Measurements from ENCODE around the gene IVNS1ABP.
A peak's percentile ranks its signal among the peaks of the same experiment; 100 is the strongest.
"Not testable (repeated sequence)": the region's sequence is repeated elsewhere in the genome, so short reads cannot be mapped to it uniquely, and the experiment has no call there.

The IVNS1ABP gene

DNA sequence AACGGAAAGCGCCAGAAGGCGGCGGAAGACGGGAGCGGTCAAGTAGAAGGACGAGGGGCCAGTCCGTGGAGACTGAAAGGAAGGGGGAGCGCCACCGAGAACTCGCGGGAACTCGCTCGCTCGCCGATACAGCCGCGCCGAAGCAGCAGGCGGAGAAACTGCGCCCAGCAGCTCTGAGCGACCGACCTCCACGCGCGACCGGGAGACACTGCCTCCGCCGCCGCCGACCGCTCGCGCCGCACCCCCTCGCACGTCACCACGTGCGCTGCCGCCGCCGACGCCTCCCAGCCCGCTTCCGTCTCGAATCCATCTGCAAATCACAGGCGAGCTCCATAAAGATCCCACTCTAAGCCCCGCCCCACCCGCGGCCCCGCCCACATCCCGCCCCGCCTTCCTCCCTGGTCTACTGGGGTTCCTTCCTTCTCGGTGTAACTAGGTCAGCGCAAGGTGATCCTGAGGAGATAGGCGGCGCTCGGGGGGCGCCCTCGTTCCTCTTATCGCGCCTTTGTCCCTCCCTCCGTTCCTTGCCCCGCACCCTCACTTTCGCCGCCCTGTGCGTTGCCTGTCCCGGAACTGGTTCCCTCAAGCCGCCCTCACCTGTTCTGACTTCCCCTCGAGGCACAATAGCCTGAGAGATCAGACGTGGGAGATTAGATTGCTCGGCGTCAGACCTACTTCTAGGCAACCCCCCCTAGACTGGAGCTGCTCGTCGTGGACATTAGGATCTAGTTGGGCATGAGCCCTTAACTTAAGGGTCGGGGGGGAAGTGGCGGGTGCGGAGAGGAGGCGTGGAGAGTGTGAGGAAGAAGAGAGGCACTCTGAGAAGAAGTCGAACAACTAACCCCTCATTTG, at the start of gene IVNS1ABP:
Gene IVNS1ABP, minus strand, starts transcription at position 210 of the 852 bp plus-strand sequence. CDS start 7,750 bp downstream, outside the sequence.
- DNase-seq = peak; percentile 97

DNA sequence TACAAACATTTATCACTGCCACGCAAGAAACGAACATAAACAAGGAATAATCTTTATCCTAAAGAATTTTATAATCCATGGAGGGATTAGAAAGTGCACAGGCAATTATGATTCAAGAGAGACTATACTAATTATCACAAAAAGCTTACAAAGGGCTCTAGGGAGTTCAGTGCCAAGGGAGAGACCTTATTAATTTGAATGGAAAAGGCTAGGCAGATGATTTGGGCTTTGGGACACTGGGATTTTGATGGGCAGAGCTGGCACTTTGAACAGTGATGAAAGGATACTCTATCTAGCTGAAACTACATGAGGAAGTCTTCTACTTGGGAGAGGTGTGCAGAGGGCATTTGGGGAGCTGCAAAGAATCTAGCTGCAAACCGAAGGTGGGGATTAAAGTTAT, 48.9 kb upstream of the IVNS1ABP start:
- DNase-seq = no peak

DNA sequence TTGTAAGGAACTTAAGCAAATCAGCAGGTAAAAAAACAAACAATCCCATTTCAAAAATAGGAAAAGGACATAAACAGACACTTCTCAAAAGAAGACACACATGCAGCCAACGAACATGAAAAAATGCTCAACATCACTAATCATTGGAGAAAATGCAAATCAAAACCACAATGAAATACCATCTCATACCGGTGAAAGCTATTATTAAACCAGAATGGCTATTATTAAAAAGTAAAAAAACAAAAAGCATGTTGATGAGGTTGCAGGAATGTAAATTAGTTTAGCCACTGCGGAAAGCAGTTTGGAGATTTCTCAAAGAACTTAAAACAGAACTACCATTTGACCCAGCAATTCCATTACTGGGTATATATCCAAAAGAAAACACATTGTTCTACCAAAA, 47.5 kb upstream of the IVNS1ABP start:
- DNase-seq = not testable (repeated sequence)

DNA sequence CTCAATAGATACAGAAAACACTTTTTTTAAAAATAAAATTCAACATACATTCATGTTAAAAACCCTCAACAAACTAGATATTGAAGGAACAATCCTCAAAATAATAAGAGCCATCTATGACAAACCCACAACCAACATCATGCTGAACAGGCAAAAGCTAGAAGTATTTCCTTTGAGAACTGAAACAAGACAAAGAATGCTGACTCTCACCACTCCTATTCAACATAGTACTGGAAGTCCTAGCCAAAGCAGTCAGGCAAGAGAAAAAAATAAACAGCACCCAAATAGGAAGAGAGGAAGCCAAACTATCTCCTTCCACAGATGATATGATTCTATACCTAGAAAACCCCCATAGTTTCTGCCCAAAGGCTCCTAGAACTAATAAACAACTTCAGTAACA, 46.2 kb upstream of the IVNS1ABP start:
- DNase-seq = no peak

DNA sequence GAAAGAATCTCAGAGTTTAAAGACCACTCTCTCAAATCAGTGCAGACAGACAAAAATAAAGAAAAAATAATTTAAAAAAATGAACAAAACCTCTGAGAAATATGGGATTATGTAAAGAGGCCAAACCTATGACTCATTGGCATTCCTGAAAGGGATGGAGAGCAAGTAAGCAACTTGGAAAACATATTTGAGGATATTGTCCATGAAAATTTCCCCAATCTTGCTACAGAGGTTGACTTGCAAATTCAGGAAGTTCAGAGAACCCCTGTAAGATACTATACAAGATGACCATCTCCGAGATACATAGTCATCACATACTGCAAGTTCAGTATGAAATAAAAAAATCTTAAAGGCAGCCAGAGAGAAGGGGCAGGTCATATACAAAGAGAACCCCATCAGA, 43.7 kb upstream of the IVNS1ABP start:
- no peak for DNase-seq

DNA sequence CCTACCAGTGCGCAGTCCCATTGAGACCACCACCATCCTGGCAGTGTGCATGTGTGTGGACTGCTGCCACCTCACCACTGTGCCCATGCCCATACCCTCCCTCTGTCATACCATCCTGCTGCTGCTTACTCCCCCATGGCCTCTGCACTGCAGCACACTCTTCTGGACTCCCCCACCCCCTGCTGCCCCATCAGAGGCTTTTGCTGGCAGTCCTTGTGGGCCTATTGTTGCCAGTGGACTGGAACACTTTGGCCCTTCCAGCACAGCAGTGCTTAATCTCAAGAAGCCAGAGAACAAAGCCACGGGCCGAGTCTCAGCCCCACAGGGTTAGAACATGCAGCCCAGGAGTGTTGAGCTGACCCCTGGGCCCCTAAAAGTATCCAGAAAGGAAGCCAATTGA, 41.9 kb upstream of the IVNS1ABP start:
- DNase-seq = no peak

DNA sequence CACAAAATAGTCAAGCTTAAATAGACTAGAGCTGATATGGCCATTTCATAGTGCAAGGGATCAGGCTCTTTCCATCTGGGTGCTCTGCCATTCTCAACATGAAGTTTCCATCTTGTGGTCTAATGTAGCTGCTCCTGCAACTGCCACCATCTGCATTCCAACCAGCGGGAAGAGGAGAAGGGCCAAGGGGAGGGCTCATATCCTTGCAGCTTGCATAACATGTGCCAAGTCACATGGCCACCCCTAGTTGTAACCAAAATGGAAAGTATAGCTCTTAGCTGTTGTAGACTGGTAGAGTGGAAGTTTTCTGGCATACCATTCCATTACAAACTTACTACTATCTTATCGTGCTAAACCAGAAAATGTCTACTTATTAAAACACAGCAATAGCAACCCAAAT, 38.9 kb upstream of the IVNS1ABP start:
- DNase-seq = no peak

DNA sequence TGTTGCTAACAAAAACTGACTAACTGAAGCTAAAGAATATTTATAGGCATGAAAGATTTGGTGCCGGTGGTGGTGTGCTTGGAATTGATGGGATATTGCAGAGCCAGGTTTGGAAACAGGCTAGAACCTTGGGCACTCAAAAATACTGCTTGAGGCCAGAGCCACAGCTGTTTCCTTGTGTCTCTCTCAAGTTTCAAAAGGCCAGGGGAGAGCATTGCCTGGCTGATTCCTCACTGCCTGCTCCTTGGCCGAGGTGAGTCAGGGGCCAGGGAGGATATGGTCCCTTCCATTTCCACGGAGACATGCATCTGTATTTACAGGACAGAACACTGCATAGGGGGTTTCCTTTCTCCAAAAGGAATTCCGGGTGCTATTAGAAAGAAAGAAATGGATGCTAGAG, 36.1 kb upstream of the IVNS1ABP start:
- no peak for DNase-seq

DNA sequence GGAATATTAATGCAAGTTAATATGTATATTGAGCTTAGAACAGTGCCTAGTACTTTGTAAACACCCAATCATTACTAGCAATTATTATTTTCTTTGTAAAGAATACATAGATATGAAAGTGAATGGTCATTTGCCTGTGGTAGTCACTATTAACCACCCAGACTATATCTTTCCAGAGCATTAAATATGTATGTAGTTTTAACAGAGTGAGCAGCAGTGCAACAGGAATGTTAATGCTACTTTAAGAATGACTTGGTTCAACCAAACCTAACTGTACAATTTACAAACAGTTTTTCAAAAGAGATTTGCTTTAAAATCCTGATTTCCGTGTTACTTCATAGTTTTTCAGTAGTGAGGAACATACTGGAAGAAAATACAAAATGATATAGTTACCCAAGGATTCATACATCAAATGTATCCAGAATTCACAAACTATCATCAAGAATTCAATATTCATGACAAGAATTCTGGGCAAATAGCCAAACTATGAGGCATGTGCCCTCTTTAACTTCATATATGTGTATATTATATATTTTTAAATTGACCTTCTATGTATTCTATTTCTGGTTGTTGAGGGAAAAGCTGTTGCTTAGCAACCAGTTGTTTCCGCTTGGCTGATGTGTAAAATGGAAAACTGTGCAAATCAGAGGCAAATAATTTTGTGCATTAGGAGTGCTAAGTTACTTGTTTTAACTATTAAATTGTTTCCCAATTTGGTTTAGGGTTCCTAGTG, 34.9 kb upstream of the IVNS1ABP start:
- DNase-seq = no peak

DNA sequence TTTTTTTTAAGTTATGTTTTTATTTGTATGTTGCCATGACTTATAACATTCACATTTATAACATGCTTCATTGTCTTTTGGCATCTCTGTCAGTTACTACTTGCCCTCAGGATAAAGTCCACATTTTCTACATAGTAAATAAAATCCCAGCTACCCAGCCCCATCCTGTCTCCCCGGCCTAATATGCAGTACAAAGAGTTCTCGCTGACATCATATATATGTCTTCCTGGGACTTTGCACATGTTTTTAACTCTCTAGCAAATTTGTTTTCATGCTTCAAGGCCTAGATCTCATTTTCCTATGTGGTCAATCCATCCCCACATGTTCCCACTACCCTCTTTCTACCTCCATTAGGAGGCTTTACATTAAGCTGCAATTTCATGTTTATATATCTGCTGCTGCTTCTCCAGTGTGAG, 33.0 kb upstream of the IVNS1ABP start:
- DNase-seq = no peak

DNA sequence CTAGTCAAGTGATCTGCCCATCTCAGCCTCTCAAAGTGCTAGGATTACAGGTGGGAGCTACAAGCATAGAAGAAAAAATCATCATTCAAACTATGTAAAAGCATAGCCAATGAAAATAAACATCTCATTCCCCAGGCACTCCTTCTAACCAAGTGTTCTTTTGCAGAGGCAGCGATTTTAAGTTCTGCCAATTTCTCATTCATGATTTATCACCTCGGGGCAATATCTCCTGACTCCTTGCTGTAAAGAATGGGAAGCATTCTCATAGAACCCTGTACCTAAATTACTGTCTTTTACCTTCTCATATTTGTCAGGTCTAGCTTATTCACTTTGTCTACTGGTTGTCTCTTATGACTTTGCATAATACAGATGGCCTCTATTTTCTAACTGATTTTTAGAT, 32.5 kb upstream of the IVNS1ABP start:
- DNase-seq = no peak

DNA sequence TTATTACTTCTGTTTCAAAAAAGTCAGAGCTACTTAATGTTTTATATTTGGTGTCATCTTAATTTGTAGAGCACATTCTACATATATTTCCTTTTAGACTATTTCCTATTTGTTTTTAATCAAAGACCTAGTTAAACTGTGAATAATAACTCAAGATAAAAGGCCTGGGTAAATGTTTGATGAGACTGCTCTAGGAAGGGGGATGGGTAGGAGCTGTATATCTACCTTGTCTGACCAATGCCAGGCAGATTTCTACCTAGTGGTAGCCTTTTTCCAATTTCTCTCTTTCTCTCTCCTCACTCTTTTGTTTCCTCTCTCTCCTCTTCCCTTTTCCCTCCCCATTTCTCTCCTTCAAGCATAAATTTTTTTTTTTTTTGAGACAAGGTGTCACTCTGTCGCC, 31.9 kb upstream of the IVNS1ABP start:
- DNase-seq = no peak

DNA sequence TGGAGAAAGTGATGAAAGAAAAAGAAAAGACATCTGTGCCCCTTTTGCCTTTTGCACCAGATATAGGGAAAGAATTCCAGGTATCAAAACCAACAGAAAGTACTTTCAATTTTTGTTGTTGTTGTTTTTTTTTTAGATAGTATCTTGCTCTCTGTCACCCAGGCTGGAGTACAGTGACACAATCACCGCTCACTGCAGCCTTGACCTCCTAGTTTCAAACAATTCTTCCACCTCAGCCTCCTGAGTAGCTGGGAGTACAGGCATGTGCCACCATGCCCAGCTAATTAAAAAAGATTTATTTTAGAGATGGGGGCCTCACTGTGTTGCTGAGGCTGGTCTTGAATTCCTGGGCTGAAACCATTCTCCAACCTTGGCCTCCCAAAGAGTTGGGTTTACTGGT, 31.3 kb upstream of the IVNS1ABP start:
- DNase-seq = no peak

DNA sequence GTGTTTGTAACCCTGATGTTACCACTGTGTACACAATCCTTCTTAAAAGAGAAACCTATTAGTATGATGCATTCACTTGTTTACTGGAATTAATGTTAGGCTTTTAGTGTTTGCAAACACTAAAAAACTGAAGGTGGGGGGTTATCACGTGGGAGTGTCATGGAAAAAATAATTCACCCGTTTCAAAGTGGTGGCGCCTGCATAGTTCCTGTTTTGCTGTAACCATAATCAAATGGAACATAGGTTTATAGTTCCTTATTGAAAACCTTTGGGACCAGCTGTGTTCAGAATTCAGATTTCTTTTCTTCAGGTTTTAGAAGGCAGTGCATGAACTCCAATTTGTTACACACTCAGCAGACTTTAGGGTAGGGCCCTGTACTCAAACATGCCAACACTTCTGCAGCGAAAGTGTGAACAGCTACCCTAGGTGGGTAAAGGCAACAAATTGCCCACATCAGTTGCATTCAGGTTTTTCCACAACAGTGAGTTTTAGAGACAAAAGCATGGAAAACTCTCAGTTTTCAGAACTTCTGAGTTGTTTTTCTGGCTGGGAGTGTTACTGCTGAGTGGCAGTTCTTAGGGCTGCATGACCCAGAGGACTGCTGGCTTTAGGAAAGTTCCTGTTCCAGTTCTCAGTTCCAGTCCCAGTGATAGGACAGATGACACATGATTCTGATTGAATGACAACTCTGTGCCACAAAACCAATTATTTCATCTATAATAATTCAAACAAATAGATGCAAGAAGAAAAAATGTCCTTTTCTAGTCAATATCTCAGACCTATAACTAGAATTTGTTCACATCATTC, 29.1 kb upstream of the IVNS1ABP start:
- DNase-seq = peak; percentile 53 to 65

DNA sequence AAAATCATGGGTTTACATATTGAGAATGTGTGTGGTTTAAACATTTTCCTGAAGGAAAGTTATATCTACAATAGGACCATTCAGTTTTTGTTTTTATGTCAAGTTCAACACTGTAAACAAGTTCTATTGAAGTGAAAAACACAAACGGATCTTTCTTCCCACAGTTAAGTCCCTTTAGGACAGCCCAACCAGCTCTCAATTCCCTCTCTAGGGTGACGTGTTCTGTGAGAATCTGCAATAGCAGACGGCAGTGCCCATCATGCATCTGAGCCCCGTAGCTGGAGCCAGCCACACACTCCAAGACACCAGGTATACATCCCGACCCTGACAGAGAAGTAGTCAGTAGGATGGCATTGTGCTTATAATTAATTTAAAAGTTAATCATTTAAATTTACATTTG, 26.3 kb upstream of the IVNS1ABP start:
- no peak for DNase-seq

DNA sequence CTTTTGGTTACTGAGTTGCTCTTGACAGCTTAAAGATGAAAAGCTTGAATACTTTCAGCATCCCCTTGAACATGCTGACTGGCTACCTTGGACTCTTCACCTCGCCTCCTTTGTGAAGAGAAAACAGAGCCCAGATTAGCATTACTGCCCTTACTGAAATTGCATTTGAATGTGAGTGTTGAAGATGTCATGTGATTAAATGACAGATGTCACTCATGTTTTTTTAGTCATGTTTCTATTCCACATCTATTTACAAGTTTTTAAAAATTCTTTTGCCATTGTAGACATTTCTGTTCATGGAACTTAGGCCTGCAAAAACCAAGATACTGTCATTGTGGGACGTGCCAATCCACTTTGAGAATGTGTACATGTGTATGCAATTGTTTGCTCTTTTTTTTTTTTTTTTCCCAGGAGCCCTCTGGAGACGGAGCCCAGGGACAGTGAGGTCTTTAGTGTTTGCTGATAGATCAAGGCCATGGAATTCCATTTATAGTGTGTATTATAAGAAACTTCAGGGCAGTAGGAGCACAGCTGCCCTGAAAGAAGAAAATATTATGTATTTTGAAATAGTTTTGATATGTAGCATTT, 25.7 kb upstream of the IVNS1ABP start:
- DNase-seq = no peak

DNA sequence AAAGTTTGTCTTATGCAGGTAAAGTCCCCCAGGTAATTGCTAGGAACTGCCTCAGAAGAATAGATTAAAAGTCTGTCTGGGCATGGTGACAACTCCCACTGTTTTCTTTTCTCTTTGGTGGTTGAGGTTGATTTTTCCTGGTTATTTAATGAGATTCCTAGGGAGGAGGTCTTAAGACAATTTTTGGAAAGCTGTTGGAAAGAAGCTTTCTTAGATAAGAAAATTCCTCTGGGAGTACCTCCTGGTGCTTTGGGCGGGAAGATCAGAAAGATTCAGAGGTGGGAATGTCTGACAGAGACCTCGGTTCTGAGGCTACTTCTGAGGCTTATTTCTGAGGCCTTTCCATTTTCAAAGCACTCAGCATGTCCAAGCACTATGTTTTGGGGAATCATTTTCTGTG, 25.0 kb upstream of the IVNS1ABP start:
- no peak for DNase-seq

DNA sequence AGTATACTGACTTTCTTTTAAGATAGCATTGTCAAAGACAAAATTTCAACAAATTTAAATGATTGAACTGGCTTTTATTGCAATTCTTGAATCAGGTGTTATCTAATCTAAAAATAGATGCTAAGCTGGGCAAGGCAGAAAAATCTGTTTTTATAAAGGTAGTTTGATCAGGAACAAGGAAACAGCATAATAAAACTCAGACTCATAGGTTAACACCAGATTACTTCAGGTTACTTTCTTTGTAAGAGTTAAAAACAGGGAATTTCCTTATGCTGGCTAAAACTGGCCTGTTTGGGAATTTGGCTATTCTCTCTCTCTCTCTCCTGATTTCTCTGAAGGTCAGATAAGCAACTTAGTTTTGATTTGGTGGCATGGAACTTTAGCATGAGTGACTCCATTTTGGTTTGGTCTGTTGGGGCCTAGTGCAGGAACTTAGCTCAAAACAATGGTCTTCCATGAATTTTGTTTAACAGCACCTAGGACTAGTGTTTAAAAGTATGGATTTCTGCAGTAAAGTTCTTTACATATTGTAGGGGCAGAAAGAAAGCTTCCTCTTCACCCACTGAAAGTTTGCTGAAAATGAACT, 24.2 kb upstream of the IVNS1ABP start:
- DNase-seq = no peak

DNA sequence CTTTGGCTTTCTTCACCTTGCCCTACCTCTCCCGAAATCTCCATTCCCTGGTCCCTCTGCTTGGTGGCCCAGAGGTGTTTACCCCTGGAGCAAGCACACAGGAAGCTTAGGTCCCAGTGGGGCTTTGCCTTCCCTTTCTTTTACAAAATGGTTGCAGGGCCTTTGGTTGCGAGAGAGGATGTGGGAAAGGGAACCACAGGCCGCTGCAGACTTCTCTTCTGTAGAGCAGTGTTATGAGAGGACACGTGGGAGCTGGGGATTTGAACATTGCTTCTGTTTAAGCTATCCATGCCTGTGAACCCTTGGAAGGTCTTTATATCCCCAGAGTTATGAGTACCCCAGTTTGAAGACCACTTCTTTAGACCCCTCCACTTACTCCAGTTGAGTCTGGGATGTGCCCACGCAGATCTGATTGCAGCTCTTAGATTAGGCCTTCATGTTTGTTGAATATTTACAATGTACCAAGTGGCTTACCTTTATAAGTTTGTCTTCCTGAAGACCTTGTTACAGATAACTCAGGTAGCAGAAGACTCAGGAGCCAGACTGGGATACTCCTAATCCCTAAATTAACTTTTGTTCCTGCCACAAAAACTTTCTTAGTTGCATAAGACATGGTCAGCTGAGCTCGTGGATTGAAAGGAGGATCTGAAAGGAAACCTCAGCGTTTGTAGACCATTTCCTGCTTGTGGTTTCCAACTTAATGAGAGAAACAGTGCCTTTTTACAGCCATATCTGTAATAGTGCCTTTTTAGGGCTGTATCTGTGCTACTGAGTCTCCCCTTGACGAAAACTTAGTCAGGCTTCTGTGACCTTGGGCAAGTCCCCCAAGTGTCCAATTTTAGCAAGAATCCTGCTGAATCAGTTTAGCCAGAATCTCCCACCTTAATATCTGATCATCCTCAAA, 21.9 kb upstream of the IVNS1ABP start:
- peak; percentile 93 to 94 for DNase-seq

DNA sequence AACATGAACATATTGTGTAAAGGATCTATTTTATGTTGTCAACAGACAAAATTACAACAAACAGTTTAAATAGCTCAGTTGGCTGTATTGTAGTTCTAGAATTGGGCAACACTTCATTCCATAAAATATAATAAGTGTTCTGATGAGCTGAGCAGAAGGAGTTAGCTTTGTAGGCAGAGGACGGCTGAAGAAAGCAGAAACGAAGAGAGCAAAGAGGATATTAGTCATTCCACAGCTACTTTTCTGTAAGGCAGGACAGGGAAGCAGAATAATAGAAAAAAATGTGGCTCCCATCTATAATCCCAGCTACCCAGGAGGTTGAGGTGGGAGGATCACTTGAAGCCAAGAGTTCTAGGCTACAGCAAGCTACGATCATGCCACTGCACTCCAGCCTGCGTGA, 20.2 kb upstream of the IVNS1ABP start:
- DNase-seq = peak; percentile 39 to 45

DNA sequence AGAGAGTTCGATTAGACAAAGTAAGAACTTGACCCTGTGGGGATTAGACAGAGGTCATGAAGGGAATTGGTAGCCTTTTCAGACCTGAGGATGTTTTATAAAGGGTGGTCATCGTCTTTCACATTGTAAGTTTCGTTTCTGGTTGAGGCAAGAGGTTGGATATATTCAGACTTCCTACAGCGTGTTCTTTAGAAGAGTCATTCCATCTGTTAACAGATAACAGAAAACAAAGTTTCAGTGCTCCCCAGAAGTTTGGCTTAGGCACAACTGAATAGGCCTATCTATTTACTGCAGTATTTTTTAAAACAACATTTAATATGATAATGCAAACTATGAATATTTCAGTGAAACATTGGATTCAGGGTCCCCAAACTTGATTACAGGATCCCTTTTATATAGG, 17.1 kb upstream of the IVNS1ABP start:
- no peak for DNase-seq

DNA sequence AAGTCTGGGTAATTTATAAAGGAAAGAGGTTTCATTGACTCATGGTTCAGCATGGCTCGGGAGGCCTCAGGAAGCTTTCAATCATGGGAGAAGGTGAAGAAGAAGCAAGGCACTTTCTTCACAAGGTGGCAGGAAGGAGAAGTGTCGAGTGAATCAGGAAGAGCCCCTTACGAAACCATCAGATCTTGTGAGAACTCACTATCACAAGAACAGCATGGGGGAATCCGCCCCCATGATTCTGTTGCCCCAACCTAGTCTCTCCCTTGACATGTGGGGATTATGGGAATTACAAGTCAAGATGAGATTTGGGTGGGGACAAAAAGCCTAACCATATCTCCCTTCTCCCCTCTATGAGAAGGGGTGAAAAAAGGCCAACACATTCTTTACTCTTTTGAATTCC, 11.2 kb upstream of the IVNS1ABP start:
- DNase-seq = no peak
